ENCODE data around the gene PPP1R3D.
"Not testable (repeated sequence)": the region's sequence is repeated elsewhere in the genome, so short reads cannot be mapped to it uniquely, and the experiment has no call there.

The PPP1R3D gene

GRCh38 chr20:59940129-59940955 is at the start of gene PPP1R3D, which contains the start of gene FAM217B:
Gene PPP1R3D, minus strand, starts transcription at chr20:59940305. Its CDS starts 374 bp downstream, at chr20:59939931.
Gene FAM217B, plus strand, starts transcription at chr20:59940389. Its CDS starts 3,555 bp downstream, at chr20:59943944.
- peak; percentile 48 for DNase-seq

DNA sequence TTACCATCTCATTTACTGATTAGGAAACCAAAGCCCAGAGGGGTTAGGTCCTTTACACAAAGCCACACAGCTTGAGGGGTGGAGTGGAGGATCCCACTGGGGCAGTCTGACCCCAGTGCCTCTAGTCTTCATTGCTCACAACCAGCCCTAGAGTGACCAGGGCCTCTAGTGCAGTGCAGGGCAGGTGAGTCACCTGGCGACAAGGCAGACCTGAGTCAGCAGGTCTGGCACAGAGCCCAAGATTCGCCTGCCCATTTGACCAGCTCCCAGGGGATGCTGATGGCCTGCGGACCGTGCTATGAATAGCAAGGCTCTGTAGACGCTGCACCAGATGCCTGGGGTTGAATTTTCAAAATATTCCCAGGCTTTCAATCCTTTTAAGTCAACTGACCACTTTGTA is 48.0 kb upstream of the PPP1R3D start:
- no peak for DNase-seq

- no peak for DNase-seq
Observed at GRCh38 chr20:59987135-59987534, 47.0 kb upstream of the PPP1R3D start.

DNA sequence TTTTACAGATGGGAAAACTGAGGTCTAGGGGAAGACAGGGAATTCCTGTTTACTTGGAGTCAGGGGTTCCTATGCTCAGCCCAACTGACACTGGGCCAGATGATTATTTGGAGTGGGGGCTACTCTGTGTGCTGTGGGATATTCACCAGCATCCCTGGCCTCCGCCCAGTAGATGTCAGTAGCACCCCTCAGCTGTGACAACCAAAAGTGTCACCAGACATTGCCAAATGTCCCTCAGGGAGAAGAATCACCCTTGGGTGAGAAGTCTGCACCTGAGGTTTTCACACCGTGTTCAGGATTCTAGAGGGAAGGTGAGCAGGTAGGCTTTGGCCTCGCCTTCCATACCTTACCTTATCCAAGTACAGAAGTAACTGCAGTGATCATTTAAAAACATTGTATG is 45.8 kb upstream of the PPP1R3D start:
- DNase-seq = no peak

- no peak for DNase-seq
Observed at GRCh38 chr20:59985164-59985563, 45.1 kb upstream of the PPP1R3D start.

DNA sequence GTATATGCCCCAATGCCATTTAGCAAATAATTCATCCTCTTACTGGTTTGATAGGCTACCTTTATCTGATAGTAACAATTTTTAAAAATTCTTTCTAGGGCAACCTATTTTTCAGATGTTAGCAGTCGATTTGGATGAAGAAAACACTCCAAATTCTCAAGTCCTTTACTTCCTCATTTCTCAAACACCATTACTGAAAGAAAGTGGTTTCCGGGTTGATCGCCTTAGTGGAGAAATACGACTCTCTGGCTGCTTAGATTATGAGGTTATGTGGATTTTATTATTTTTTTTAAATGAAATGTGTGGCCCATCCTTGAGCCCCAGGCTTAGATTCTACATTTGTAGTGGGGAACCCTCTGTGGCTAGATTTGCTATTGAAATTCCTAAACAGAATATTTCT is 44.4 kb upstream of the PPP1R3D start:
- no peak for DNase-seq

- no peak for DNase-seq
Observed at GRCh38 chr20:59983076-59983475, 43.0 kb upstream of the PPP1R3D start.

DNA sequence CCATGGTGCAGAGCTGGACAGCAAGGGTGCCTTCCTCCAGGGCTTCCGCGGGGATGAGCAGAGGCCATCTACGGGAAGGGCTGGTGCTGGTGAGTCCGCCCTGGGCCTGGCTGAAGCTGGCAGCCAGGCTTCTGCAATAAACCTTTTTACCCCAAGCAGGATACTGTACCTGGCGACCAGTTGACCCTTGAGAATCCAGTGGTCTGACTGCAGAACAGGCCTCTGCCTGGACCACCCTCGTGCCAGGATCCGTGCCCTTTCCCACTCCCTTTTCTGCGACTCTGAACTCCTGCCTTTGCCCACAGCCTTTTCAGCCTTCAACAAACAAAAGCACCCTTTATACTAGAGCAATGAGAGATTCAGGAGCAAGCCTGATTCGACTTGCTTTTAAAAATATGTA is 37.0 kb upstream of the PPP1R3D start:
- DNase-seq = no peak

- no peak for DNase-seq
Observed at GRCh38 chr20:59976156-59976782, 36.2 kb upstream of the PPP1R3D start.

DNA sequence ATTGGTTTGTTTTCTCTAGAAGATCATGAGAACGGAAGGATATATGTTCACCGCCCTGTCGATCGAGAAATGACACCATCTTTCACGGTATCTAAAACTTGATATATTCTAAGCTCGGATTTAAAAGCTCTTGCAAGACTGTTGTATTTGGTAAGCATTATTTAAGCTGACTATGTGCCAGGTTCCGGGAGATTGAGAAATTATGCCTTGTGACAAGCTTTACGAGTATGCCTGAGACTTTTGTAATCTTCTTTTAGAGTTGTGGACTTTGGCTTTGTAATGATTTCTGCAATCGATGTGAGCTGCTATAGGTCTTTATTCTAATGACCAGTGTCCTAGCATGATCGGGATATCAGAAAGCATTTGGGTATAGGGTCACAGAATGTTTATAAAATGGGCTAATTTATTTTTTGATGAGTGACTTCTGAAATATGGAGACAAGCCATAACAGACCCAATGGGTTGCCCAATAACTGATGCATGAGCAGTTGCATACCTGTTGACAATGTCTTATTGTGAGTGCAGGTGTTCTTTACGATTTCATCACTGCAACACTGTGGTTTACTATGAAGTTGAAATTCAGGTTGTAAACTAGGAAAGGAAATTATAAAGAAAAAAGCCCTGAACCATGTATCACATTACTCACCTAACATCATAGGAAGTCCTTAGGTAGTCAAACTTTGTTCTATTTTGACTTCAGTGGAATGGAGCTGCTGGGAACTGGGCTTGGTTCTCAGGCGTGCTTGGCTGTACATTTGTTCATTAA is 32.1 kb upstream of the PPP1R3D start:
- no peak for DNase-seq

GRCh38 chr20:59971428-59971827 is 31.3 kb upstream of the PPP1R3D start:
- no peak for DNase-seq

- no peak for DNase-seq
Observed at GRCh38 chr20:59966428-59966827, 26.3 kb upstream of the PPP1R3D start.

GRCh38 chr20:59962155-59962554 is 22.1 kb upstream of the PPP1R3D start:
- DNase-seq = no peak

- no peak for DNase-seq
Observed at GRCh38 chr20:59961423-59961822, 21.3 kb upstream of the PPP1R3D start.

- no peak for DNase-seq
Observed at GRCh38 chr20:59958626-59959025, 18.5 kb upstream of the PPP1R3D start.

- no peak for DNase-seq
Observed at GRCh38 chr20:59958123-59958522, 18.0 kb upstream of the PPP1R3D start, which contains the start of gene CDH26. Gene CDH26, plus strand, starts transcription at chr20:59958423. Its CDS starts 304 bp downstream, at chr20:59958727.

GRCh38 chr20:59957568-59957967 is 17.5 kb upstream of the PPP1R3D start:
- DNase-seq = not testable (repeated sequence)

- peak; percentile 18 for DNase-seq
Observed at GRCh38 chr20:59955131-59955796, 15.2 kb upstream of the PPP1R3D start.

- DNase-seq = no peak
Observed at GRCh38 chr20:59954718-59955117, 14.6 kb upstream of the PPP1R3D start.

DNA sequence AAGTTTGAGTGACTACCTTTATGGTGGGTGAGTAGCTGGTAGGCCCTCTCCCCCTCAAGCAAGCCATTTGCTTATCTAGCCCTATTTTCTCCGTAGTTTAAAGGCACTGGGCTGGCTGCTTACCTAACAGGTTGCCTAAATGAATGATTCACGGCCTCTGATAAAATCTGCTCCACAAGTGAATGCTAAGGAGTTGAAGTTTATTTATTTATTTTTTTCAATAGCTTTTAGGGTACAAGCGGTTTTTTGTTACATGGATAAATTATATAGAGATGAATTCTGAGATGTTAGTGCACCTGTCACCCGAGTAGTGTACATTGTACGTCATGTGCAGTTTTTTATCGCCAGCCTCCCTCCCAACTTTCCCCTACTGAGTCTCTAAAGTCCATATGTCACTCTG is 9.8 kb upstream of the PPP1R3D start:
- no peak for DNase-seq

DNA sequence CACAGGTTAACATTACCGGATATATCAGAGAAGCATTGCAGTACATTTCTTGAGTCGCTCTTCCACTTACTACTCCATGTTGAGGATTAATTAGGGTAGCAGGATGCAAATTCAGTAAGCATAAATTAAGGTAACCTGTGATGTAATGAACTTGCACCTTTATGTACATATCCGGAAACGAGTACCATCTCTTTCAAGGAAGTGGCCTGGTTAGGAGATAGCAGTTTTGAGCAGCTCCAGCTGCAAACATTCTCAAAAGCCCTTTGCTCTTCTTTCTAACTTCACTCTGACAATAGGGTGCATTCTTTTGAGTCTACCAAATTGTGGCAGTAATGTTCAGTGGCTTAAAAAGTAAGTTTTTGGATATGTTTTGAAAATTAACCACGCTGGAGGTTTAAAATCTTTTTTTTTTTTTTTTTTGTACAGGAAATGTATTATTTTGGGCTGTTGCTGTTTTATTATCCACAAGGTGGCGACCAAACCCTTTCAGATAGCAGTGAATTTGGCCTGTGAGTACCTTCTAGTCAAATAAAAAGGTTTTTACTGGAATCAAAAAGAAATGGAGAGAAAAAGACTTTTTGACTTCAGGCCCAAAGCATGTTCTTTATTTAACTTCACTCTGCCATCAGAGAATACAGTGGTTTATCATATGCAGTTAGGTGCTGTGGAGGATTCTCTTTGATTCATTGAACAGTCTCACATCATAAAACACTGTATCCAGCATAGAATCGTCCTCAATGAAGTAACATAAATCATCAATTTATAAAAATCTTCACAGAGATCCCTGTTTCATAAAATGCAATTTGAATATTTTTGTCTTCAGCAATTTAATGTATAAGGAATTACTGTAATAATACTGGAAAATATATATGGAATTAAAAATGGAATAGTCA is 9.0 kb upstream of the PPP1R3D start:
- DNase-seq = no peak

GRCh38 chr20:59948212-59948611 is 8.1 kb upstream of the PPP1R3D start:
- no peak for DNase-seq
